MM.1S (cell line): Measurements from ENCODE around the gene GSG1L.

Experiments used
- CTCF ChIP-seq: fragments of 300-600 bp; sonication (generic); IDR thresholded peaks from 2 replicates; pipeline ENCODE4 v1.5.1; 2016; ENCODE audit warnings: antibody characterized with exemption, low read length, mixed read lengths
- EZH2 ChIP-seq: fragments of 300-600 bp; sonication (generic); optimal IDR thresholded peaks from 2 replicates; pipeline ENCODE3; 2017; ENCODE audit warnings: low read depth, mild to moderate bottlenecking, antibody characterized with exemption, low read length, mixed read lengths
- EZH2phosphoT487 ChIP-seq: fragments of 300-600 bp; sonication (generic); IDR thresholded peaks from 2 replicates; pipeline ENCODE4 v1.6.1; 2018; ENCODE audit warnings: antibody characterized with exemption, low read length

DNA sequence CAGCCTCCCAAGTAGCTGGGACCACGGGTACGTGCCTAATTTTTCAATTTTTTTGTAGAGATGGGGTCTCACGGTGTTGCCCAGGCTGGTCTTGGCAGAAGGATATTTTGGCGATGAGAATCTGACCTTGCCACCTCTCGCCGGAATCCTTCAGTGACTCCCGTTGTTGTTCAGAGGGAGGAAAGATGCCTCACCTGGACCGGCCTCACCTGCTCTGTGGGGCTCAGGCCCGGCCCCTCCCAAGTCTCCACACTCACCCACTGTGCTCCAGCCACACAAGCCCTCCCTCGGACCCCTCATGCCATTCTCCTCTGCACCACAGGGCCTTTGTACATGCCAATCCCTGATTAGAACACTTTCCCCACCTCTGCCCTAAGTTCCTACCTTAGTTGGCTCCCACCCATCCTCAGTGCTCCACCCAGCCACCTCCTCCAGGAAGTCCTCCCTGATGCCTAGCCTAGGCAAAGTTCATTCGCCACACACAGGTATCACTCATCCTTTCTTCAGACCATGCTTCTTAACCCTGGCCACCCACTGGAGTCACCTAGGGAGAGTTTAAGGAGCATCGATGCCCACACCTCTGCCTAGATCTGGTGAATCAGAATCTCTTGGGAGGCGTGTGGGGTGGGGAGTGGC lies 136.1 kb downstream of the GSG1L start:
- no peak for TF ChIP-seq CTCF
- no peak for TF ChIP-seq EZH2phosphoT487
- no peak for TF ChIP-seq EZH2
